Measurements from ENCODE around the gene TAF6.

- TF ChIP-seq CTCF (IDR thresholded peaks at IDR 0.05): peak in 2 of 4 experiments; percentile 16 to 18
- no peak for TF ChIP-seq EP300 (IDR thresholded peaks at IDR 0.05)
- no peak for TF ChIP-seq POLR2AphosphoS5 (IDR thresholded peaks at IDR 0.05)
- TF ChIP-seq POLR2A (IDR thresholded peaks at IDR 0.05): no peak
These were observed 7.2 kb upstream of the TAF6 start for GRCh38 chr7:100126239-100126930.
